Activated CD8-positive, alpha-beta memory T cell treated with anti-CD3 and anti-CD28 coated beads for 1 hour (primary cell): Measurements from ENCODE around the gene AIFM3.
"Not testable (repeated sequence)": the region's sequence is repeated elsewhere in the genome, so short reads cannot be mapped to it uniquely, and the experiment has no call there.

Source experiments
- DNase-seq, 2 donors: peaks; one replicate each; pipeline ENCODE4 v3.0.0-alpha.2; 2020; ENCODE audit warnings: low read depth in 1 of 2; ENCODE audit errors: extremely low read depth in 1 of 2

AIFM3 gene, protein sequence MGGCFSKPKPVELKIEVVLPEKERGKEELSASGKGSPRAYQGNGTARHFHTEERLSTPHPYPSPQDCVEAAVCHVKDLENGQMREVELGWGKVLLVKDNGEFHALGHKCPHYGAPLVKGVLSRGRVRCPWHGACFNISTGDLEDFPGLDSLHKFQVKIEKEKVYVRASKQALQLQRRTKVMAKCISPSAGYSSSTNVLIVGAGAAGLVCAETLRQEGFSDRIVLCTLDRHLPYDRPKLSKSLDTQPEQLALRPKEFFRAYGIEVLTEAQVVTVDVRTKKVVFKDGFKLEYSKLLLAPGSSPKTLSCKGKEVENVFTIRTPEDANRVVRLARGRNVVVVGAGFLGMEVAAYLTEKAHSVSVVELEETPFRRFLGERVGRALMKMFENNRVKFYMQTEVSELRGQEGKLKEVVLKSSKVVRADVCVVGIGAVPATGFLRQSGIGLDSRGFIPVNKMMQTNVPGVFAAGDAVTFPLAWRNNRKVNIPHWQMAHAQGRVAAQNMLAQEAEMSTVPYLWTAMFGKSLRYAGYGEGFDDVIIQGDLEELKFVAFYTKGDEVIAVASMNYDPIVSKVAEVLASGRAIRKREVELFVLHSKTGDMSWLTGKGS

DNA sequence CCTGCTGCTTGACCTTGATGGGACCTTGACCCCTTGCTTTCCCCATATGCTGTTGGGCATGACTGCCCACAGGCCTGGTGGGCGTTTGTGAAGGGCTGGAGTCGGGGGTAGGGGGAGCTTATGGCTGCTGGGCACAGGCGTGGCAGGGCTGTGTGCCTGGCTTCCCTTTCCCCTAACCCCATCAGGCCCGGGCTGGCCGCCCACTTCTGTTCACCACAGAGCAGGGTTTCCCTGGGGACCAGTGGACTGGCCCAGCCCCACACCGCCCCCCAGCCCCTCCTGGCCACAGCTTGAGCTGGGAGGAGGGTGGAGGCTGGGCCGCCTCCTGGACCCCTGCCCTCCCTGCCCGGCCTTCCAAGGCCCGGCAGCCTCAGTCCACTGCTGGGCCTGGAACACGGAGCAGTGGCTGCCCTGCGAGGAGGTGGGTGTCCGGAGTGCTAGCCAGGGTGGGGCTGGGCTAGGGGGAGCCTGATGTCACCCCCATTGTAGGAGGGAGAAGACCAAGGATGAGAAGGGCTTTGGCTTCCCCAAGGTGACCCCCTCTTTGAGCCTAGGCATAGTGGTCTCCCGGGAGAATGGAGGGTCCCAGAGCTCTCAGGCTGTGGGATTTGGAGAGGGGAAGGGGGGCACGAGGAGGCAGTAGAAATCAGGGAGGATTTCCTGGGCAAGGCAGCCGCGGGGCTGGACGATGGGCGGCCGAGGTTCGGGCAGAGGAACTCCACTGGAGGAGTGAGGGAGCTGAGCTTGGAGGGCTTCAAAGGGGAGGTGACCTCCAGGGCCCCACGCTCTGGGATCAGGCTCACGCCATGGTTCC lies at the start of gene AIFM3:
Gene AIFM3 (plus strand): TSS at position 373 of the 814 bp plus-strand sequence. CDS start 690 bp downstream, outside the sequence.
- no peak for DNase-seq

DNA sequence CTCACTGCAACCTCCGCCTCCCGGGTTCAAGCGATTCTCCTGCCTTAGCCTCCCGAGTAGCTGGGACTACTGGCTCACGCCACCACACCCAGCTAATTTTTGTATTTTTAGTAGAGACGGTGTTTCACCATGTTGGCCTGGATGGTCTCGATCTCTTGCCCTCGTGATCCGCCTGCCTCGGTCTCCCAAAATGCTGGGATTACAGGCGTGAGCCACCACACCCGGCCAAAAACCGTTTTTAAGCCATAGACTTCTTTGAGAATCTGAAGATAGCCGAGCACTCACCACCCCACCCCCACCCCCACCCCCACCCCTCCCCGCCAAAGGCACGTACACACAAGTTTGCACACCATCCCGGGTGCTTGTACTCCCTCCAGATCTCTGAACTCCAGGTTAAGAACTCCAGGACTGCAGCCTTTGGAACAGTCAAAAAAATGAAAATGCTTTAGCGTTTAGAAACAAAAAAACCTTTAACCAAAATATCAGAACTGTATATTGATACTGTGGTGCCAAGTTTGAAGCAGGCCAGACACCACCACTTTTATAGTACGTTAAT lies 48.3 kb upstream of the AIFM3 start:
- no peak for DNase-seq

DNA sequence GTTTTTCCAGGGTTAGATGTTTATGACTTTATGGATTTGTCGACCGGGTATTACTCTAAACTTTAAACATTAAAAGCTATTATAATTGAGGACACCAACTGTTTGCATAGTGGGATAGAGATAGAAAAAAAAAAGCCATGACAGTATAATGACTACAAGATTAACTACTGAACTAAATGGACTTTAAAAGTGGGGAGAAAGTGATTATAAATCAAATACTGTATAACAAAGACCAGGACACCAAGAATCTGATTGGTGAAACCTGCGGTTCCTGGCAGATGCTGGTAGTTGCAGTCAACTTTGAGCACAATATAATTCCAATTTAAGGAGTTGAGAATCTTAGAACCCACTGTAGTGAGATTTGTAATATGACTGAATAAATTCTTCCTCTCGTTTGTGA lies 47.3 kb upstream of the AIFM3 start:
- DNase-seq: no peak

DNA sequence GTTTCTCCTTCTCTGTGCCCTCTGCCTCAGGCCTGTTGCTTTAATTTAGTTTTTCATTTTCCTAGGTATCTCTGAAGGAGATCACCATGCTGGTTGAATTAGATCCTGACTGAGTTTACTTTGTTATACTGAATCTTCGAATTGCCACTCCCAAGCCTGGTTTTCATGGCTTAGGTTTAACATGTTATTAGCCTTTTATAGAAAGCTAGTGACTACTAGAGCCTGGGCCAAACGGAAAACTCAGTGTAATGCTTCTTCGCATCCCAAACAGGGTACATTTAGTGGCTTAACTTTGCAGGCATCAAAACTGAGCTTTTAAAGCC lies 46.2 kb upstream of the AIFM3 start:
- DNase-seq: no peak

DNA sequence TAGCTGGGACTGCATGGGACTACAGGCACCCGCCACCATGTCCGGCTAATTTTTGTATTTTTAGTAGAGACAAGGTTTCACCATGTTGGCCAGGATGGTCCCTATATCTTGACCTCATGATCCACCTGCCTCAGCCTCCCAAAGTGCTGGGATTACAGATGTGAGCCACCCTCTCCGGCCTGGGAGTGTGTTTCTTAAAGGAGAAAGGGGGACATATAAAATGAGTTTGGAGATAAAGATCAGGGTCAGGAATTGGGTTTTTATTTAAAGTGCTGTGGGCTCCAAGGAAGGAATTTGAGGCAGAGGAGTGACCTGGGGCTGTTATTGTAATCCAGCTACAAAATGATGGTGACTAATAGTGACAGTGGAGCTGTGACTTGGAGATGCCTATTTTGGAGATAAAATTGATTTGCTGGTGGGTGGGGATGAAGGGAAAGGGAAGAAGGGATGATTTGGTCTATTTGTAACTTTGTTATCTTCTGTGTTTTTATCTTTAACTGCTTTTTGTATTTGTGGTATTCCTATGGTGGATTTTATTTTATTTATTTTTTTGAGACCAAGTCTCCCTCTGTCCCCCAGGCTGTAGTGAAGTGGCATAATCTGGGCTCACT lies 44.8 kb upstream of the AIFM3 start:
- no peak for DNase-seq

DNA sequence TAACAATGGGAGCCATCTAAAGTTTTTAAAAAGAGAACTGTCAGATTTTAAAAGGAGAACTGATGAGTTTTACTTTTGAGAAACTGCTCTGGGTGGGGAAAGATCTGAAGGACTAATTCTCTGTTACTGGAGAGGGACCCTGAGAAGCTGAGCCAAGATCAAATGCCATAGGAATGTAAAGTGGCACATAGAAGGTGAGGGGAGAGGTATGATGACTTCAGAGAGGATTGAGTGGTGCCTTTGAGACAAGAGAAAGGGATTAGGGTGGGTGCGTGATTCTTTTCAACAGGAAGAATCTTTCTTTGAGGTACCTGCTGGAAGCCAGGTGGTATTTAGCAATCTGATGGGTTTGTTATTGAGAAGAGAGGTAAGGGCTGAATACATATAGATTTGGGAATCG lies 40.8 kb upstream of the AIFM3 start:
- no peak for DNase-seq

DNA sequence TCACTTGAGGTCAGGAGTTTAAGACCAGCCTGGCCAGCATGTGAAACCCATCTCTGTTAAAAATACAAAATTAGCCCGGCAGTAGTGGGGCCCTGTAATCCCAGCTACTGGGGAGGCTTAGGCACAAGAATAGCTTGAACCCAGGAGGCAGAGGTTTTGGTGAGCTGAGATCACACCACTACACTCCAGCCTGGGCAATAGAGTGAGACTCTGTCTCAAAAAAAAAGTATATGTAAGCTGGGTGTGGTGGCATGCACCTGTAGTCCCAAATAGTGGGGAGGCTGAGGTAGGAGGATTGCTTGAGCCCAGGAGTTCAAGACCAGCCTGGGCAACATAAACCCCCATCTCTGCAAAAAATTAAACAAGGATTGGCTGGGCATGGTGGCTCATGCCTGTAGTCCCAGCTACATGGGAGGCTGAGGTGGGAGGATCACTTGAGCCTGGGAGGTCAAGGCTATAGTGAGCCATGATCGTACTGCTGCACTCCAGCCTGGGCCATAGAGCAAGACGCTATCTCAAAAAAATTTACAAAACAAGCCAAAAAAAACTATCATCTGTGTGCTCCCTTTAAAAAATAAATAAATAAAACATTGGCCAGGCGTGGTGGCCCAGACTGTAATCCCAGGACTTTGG lies 39.0 kb upstream of the AIFM3 start:
- DNase-seq: no peak

DNA sequence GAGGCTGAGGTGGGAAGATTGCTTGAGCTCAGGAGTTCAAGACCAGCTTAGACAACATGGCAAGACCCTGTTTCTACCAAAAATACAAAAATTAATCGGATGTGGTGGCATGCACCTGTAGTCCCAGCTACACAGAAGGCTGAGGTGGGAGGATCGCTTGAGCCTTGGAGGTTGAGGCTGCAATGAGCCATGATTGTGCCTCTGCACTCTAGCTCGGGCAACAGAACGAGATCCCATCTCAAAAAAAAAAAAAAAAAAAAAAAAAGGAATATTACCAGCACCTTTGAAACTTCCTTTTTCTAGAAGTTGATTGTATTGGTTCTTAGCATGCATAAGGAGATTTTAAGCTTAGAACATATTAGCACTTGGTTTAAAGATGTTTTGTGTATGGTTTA lies 38.5 kb upstream of the AIFM3 start:
- DNase-seq: no peak

DNA sequence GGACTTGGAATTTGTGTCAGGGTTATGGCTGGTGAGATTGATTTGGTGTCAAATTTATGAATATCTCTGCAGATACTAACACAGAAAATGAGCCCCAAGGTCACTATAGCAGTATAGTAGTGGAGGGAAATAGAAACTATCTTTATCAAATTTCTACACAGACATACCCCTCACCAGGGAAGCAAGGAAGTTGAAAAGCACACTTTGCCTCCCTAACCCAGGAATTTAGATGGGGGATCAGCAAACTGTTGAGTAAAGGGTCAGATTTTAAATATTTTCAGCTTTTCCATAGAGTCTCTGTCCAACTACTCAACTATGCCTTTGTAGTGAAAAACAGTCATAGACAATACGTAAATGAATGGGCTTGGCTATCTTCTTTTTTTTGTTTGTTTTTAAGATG lies 37.1 kb upstream of the AIFM3 start:
- no peak for DNase-seq

DNA sequence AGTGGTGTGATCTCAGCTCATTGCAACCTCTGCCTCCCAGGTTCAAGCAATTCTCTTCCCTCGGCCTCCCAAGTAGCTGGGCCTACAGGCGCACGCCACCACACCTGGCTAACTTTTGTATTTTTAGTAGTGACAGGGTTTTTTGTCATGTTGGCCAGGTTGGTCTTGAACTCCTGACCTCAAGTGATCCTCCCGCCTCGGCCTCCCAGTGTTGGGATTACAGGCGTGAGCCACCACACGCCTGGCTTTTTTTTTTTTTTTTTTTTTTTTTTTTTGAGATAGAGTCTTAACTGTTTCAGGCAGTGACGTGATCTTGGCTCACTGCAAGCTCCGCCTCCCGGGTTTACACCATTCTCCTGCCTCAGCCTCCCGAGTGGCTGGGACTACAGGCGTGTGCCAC lies 36.6 kb upstream of the AIFM3 start:
- DNase-seq: not testable (repeated sequence)

DNA sequence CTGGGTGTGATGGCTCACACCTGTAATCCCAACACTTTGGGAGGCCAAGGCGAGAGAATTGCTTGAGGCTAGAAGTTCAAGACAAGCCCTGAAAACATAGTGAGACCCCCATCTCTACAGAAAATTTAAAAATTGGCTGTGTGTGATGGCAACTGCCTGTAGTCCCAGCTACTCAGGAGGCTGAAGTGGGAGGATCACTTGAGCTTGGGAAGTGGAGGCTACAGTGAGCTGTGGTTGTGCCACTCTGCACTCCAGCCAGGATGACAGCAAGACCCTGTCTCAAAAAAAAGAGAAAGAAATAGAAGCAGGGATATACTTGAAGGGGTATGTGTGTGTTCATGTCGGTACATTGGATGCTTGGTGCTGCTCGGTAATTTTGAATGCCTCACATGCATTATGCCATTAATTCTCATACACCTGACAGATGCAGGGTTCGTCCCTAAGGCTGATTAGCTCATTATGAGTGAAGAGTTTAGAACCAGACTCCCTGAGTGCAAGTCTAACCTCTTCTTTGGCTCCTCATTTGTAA lies 35.9 kb upstream of the AIFM3 start:
- DNase-seq: no peak

DNA sequence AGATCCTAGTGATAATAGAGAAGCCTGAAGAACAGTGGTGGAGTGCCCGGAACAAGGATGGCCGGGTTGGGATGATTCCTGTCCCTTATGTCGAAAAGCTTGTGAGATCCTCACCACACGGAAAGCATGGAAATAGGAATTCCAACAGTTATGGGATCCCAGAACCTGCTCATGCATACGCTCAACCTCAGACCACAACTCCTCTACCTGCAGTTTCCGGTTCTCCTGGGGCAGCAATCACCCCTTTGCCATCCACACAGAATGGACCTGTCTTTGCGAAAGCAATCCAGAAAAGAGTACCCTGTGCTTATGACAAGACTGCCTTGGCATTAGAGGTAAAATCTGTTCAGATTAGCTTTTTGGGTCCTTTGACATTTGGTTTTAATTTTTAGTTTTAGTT lies 33.1 kb upstream of the AIFM3 start:
- DNase-seq: no peak

DNA sequence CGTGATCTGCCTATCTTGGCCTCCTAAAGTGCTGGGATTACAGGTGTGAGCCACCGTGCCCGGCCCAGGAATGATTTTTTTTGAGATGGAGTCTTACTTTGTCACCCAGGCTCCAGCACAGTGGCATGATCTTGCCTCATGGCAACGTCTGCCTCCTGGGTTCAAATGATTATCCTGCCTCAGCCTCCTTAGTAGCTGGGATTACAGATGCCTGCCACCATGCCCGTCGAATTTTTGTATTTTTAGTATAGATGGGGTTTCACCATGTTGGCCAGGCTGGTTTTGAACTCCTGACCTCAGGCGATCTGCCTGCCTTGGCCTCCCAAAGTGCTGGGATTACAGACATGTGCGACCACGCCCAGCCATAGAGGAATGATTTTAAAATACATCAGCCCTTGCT lies 32.0 kb upstream of the AIFM3 start:
- DNase-seq: not testable (repeated sequence)

DNA sequence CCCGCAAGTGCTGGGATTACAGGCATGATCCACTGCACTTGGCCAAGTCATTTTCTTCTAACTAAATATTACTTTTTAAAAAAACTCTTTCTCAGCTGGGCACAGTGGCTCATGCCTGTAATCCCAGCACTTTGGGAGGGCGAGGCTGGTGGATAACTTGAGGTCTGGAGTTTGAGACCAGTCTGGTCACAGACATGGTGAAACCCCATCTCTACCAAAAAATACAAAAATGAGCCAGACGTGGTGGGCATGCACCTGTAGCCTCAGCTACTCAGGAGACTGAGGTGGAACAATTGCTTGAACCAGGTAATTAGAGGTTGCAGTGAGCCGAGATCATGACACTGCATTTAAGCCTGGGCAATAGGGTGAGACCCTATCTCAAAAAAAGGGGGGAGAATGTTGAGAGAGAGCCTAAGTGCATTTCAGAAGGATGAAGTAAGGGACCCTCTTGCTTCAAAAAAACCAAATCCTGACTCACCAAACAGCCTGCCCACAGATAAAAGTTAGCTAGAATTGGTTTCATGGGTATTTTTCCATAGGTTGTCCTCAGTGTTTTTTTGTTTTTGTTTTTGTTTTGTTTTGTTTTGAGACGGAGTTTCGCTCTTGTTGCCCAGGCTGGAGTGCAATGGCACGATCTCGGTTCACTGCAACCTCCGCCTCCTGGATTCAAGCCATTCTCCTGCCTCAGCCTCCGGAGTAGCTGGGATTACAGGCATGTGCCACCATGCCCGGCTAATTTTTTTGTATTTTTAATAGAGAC lies 31.1 kb upstream of the AIFM3 start:
- DNase-seq: not testable (repeated sequence)

DNA sequence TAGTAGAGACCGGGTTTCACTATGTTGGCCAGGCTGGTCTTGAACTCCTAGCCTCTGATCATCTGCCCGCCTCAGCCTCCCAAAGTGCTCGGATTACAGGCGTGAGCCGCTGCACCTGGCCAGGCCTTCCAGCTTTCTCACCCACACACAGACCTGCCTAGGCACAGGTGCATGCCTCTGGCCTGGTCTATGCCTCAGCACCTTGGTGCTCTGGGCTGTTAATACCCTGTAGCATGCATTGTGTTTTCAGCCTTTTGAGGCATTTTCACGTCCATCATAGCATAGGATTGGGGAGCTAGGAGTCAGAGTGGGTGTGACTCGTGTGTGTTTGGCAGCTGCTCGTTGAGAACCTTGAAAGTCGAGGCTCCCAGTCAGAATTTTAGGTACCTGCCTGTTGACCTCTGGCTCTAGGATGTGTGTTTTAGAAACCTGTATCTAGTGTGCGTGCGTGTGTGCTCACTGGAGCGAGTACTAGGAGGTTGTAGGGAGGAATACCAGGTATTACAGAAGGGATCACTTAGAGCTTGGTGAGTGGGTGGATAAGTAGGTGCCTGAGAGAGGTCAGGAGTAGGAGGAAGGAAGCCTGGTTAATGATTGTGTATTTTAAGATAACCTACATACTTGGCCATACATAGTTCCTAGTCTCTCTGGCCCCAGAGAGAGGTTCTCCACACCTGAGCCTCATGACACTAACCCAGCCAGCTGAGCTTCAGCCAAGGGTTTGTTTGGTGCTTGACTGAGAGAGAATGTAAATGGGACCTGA lies 29.8 kb upstream of the AIFM3 start:
- DNase-seq: no peak

DNA sequence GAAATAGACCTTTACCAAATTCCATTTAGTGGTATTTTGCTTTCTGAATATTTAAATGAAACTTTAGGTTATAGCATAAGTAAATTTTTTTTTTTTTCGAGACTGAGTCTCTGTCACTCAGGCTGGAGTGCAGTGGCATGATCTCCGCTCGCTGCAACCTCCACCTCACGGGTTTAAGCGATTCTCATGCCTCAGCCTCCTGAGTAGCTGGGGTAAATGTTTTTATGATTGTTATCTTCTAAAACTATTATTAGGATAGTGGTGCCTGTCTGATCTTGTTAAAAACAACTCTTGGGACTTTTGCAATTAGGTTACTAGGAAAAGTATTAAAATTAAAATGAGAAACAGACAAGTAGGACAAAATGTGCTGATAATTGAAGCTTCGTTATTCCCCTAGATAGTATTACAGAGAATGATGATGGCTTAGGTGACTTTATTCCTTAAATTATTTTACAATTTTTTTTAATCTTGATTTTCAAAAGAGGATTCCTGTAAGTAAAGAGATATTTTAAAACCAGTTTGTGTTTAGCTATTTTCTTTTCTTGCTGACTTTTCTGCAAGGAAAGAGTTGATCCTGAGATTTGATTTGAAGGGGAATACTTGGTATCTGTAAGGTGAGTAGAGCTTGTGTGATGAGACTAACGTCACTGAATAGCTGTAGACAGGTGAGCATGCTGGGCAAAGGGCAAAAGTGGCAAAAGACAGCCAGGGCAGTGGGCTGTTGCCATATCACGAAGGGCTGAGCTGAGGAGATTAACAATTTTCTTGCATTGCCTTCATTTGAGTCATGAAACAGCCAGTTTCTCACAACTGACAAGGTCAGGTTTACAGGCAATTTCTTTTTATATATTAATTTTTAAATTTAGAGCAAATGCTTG lies 29.0 kb upstream of the AIFM3 start:
- DNase-seq: no peak

DNA sequence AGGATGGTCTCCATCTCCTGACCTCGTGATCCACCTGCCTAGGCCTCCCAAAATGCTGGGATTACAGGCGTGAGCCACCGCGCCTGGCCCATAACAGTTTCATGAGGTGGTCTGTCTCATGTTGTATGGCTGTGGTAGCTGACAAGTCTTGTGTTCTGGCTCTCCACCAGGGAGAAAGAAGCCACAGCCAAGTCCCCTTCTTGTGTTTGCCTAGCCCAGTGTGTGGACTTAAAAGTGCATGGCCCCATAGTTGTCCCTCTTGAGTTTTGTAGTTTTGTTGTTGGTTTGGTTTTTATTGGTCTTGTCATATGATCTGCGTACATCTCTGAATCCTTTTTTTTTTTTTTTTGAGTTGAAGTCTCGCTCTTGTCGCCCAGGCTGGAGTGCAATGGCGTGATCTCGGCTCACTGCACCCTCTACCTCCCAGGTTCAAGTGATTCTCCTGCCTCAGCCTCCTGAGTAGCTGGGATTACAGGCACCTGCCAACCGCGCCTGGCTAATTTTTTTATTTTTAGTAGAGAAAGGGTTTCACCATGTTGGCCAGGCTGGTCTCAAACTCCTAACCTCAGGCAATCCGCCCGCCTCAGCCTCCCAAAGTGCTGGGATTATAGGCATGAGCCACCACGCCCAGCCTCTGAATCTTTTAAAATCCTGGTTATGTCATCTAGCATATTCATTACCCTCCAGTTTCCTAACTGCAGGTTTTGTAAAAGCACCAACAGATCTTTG lies 27.4 kb upstream of the AIFM3 start:
- DNase-seq: not testable (repeated sequence)
